Natural killer cell (primary cell): ENCODE data around the gene RICTOR. TPM values are rescaled to one million over a fixed set of nuclear protein-coding genes. Genes with fewer than 3 reads are reported as not detected.

Source experiments
- ATAC-seq, 3 donors: fragments of 150-1000 bp in 2 of 3; fragments of 200-7000 bp in 1 of 3; cut with Tn5 transposase; 1 replicate in 1 of 3; 2 replicates in 2 of 3; pipeline ENCODE4 v1.10.0; 2021; ENCODE audit warnings: mild to moderate bottlenecking in 2 of 3, moderate library complexity in 2 of 3
- DNase-seq, 2 donors: peaks; one replicate each; pipeline versions ENCODE4 v3.0.0 to v3.0.0-alpha.2; 2013 to 2021; ENCODE audit warnings: mixed read lengths in 1 of 2
- H3K27ac ChIP-seq: one replicate; pipeline ENCODE4 v1.5.1; 2013; ENCODE audit warnings: mild to moderate bottlenecking, low read length
- H3K27me3 ChIP-seq: one replicate; pipeline ENCODE4 v1.6.1; 2013; ENCODE audit warnings: low read length; ENCODE audit not compliant: control insufficient read depth, insufficient read depth
- H3K36me3 ChIP-seq: one replicate; pipeline ENCODE4 v1.6.1; 2013; ENCODE audit warnings: low read length; ENCODE audit not compliant: control insufficient read depth, insufficient read depth
- H3K4me1 ChIP-seq: one replicate; pipeline ENCODE4 v1.6.1; 2013; ENCODE audit warnings: low read length; ENCODE audit not compliant: control insufficient read depth, insufficient read depth
- H3K4me3 ChIP-seq: one replicate; pipeline ENCODE4 v1.5.1; 2013; ENCODE audit warnings: low read length
- H3K9me3 ChIP-seq: one replicate; pipeline ENCODE4 v1.6.1; 2013; ENCODE audit warnings: low read length; ENCODE audit not compliant: control insufficient read depth, insufficient read depth
- H3K27ac Mint-ChIP-seq, 2 donors: one replicate each; pipeline ENCODE4 v1.8.0; 2022; ENCODE audit warnings: mild to moderate bottlenecking in 2 of 2, mixed read lengths in 2 of 2, moderate library complexity in 1 of 2
- H3K27me3 Mint-ChIP-seq, 2 donors: one replicate each; pipeline ENCODE4 v1.8.0; 2022; ENCODE audit warnings: low read depth in 2 of 2, mixed read lengths in 2 of 2
- H3K36me3 Mint-ChIP-seq: one replicate; pipeline ENCODE4 v1.8.0; 2022; ENCODE audit warnings: mixed read lengths
- H3K4me1 Mint-ChIP-seq, 2 donors: one replicate each; pipeline ENCODE4 v1.8.0; 2022; ENCODE audit warnings: mixed read lengths in 2 of 2
- H3K4me3 Mint-ChIP-seq: one replicate; pipeline ENCODE4 v1.8.0; 2022; ENCODE audit warnings: mild to moderate bottlenecking, moderate library complexity, mixed read lengths
- H3K9me3 Mint-ChIP-seq, 2 donors: one replicate each; pipeline ENCODE4 v1.8.0; 2022; ENCODE audit warnings: mixed read lengths in 2 of 2
- CTCF ChIP-seq: fragments of 200-600 bp; IDR thresholded peaks from one replicate; pipeline ENCODE4 v1.8.0; 2022; ENCODE audit warnings: antibody characterized with exemption
- WGBS: methylation state at CpG from one replicate; pipeline ENCODE4 v1.1.7; 2013; ENCODE audit warnings: missing lambda C conversion rate; ENCODE audit not compliant: insufficient coverage; 5-methylcytosine and 5-hydroxymethylcytosine counted together
- intact Hi-C: fragments of 100-400 bp; cut with micrococcal nuclease; formaldehyde crosslinking; loops from one replicate; pipeline ENCODE4 v1.14.2; 2022
- total RNA-seq, 4 donors: library from RNA; stranded (reverse); fragments of 120-200 nt in 1 of 4; gene quantifications; one replicate each; pipeline versions ENCODE4 v1.2.3 to v1.2.4, GENCODE V29; 2013 to 2022

The RICTOR gene
- total RNA-seq, 3 donors from 2014 or later (not counting 1 experiment from before 2014, with no cell fraction given): 103 to 105 (median 103) TPM

DNA sequence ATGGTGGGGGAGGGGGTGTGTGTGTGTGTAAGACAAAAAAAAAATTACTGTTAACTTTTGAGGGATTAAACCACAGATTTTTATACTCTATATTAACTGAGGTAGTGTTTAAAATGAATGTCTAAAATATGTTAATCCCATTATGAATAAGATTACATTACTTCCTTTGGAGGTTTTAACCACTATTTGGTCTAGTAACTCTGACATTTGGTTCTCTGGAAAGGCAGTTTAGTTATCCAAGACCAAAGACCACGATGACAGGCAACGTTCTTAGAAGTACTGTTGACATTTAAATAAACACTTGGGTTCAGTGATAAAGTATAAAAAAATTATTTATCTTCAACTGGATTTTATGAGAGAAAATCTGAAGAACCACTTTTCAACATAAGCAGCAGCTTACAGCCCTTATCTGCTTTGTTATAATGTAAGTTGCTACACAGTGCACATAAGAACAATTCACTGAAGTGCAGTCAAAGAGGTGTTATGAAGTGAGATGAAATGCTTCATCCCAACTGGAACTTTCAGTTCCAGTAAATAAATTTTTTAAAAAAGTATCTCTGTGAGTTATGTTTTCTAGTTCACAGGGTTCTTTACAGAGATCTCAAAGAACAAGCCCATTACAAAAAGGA is 133.9 kb downstream of the RICTOR start:
- Histone ChIP-seq H3K36me3 (peaks cover 49% of the 10 kb centered on the region), H3K27ac (no peak overlapping the region), H3K9me3 (no peaks in the 10 kb centered on the region), H3K4me3 (no peak overlapping the region), H3K4me1 (no peaks in the 10 kb centered on the region), H3K27me3 (no peaks in the 10 kb centered on the region)
- Mint-ChIP-seq H3K4me3 (no peak overlapping the region), H3K27me3 (no peaks in the 10 kb centered on the region), H3K4me1 (no peaks in the 10 kb centered on the region), H3K36me3 (peaks cover 7% of the 10 kb centered on the region), H3K9me3 (no peaks in the 10 kb centered on the region), H3K27ac (peak overlapping the region in 1 of 2 donors; percentile 23)
- intact Hi-C loops: no loop called here
- DNase-seq (no peak), ATAC-seq (no peak)
- TF ChIP-seq CTCF: no peak
- WGBS: no CpG with 5 or more reads among the region's 2 CpGs

- no peaks in the 10 kb centered on the region for H3K9me3 Mint-ChIP-seq
- H3K4me3 Mint-ChIP-seq: no peak overlapping the region
- H3K36me3 Mint-ChIP-seq: peaks cover 7% of the 10 kb centered on the region
- H3K4me1 ChIP-seq: no peaks in the 10 kb centered on the region
- DNase-seq: no peak
- intact Hi-C loops: no loop called here
- peaks cover 36% of the 10 kb centered on the region for H3K36me3 ChIP-seq
- no CpG with 5 or more reads among the region's 1 CpG for WGBS
- no peak overlapping the region for H3K4me3 ChIP-seq
- no peaks in the 10 kb centered on the region for H3K9me3 ChIP-seq
- no peak overlapping the region for H3K27ac ChIP-seq
- no peaks in the 10 kb centered on the region for H3K27me3 Mint-ChIP-seq
- no peak for TF ChIP-seq CTCF
- ATAC-seq: no peak
- no peaks in the 10 kb centered on the region for H3K4me1 Mint-ChIP-seq
- H3K27ac Mint-ChIP-seq: peak overlapping the region in 1 of 2 donors; percentile 15
- H3K27me3 ChIP-seq: no peaks in the 10 kb centered on the region
Measured at GRCh38 chr5:38938973-38939372, 135.2 kb downstream of the RICTOR start.

- no peaks in the 10 kb centered on the region for H3K27me3 ChIP-seq
- no peak overlapping the region for H3K4me3 ChIP-seq
- peak overlapping the region in 1 of 2 donors; percentile 15 for H3K27ac Mint-ChIP-seq
- no peaks in the 10 kb centered on the region for H3K4me1 ChIP-seq
- H3K27me3 Mint-ChIP-seq: no peaks in the 10 kb centered on the region
- H3K36me3 Mint-ChIP-seq: peaks cover 7% of the 10 kb centered on the region
- DNase-seq: no peak
- H3K4me1 Mint-ChIP-seq: no peaks in the 10 kb centered on the region
- no peak overlapping the region for H3K27ac ChIP-seq
- WGBS: 100% methylated on average over 1 of the region's 1 CpG
- H3K4me3 Mint-ChIP-seq: no peak overlapping the region
- TF ChIP-seq CTCF: no peak
- peaks cover 33% of the 10 kb centered on the region for H3K36me3 ChIP-seq
- no peaks in the 10 kb centered on the region for H3K9me3 ChIP-seq
- no peak for ATAC-seq
- no peaks in the 10 kb centered on the region for H3K9me3 Mint-ChIP-seq
- intact Hi-C loops: no loop called here
Measured at GRCh38 chr5:38938424-38938823, 135.8 kb downstream of the RICTOR start.

DNA sequence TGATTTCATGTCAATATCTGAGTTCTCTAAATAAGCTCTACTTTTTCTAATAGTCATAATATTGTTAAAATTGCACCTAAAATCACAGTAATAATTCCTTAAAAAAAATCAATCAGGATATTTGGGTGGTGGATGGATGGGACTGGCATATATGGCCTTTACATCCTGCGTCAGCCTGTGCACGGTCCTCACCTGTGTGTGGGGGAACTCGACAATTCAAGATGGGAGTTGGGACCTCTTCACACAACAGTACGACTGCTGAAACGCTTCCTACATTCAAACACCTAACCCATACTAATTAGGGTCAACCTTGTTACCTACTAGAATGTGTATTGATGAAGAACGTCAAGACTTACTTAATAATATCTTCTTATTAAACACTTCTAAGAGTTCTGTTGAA is 137.9 kb downstream of the RICTOR start:
- Histone ChIP-seq H3K4me3 (no peak overlapping the region), H3K36me3 (peaks cover 14% of the 10 kb centered on the region), H3K27ac (no peak overlapping the region), H3K4me1 (no peaks in the 10 kb centered on the region), H3K9me3 (no peaks in the 10 kb centered on the region), H3K27me3 (no peaks in the 10 kb centered on the region)
- ATAC-seq (no peak), DNase-seq (no peak)
- H3K4me3 Mint-ChIP-seq: no peak overlapping the region
- H3K4me1 Mint-ChIP-seq: no peaks in the 10 kb centered on the region
- intact Hi-C loops: no loop called here
- TF ChIP-seq CTCF: no peak
- H3K27ac Mint-ChIP-seq: no peak overlapping the region
- 98% methylated on average over 5 of the region's 6 CpGs for WGBS
- no peaks in the 10 kb centered on the region for H3K9me3 Mint-ChIP-seq
- no peaks in the 10 kb centered on the region for H3K36me3 Mint-ChIP-seq
- H3K27me3 Mint-ChIP-seq: no peaks in the 10 kb centered on the region
